HG03460 (cell line): Measurements from ENCODE around the gene PTPN1.
"Not testable (repeated sequence)": the region's sequence is repeated elsewhere in the genome, so short reads cannot be mapped to it uniquely, and the experiment has no call there.

Source experiments
- ATAC-seq: cut with Tn5 transposase; IDR thresholded peaks from one replicate; pipeline ENCODE4 v1.9.1; 2021; ENCODE audit not compliant: unreplicated experiment

PTPN1 gene

DNA sequence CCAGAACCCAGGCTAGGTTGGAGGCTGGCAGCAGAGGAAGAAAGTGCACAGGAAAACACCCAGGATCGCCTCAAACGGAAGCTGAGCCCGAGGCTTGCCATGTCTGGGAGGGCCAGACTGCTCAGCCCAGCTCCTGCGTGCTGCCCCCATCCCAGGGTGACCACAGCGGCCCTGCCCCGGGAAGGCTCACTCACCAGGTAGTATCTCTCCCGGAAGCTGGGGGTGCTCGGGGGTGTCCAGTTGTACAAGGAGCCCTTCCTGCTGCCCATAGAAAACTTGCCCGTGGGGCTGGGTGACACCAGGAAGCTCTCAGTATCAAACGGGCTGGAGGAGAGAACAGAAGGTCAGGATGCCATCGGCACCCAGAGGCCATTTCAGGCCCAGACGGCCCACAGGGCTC, 94.3 kb downstream of the PTPN1 start:
- ATAC-seq: no peak

DNA sequence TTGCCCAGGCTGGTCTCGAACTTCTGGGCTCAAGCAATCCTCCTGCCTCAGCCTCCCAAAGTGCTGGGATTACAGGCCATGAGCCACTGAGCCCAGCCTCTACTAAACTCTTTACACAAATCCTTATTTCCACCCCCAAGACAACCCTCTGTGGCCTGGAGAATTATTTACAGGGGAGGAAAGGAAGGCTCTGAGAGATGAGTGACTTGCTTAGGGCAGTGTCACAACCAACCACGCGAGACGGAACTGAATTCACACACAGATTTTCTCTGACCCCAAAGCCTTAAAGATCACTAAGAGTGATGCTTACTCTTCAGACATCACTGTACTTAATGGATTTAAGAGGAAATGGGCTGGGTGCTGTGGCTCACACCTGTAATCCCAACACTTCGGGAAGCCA, 95.0 kb downstream of the PTPN1 start:
- no peak for ATAC-seq

DNA sequence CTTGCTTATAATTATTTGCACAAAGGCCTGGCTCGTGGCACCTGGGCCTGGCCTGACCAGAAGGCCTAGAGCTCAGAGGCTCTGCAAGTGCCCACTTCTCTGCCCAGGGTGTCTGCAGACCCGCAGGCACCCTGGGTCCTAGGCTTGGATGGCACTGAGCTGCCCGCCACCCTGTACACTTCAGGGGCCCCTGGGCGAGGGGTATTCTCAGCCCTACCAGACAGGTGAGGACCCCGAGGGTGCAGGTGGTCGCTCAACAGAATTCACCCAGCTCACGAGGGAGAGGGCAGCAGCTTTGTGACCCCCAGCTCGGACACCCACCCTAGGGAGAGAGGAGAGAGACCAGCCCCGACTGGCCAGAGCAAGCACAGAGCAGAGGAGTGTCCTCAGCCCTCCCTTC, 97.3 kb downstream of the PTPN1 start:
- no peak for ATAC-seq

DNA sequence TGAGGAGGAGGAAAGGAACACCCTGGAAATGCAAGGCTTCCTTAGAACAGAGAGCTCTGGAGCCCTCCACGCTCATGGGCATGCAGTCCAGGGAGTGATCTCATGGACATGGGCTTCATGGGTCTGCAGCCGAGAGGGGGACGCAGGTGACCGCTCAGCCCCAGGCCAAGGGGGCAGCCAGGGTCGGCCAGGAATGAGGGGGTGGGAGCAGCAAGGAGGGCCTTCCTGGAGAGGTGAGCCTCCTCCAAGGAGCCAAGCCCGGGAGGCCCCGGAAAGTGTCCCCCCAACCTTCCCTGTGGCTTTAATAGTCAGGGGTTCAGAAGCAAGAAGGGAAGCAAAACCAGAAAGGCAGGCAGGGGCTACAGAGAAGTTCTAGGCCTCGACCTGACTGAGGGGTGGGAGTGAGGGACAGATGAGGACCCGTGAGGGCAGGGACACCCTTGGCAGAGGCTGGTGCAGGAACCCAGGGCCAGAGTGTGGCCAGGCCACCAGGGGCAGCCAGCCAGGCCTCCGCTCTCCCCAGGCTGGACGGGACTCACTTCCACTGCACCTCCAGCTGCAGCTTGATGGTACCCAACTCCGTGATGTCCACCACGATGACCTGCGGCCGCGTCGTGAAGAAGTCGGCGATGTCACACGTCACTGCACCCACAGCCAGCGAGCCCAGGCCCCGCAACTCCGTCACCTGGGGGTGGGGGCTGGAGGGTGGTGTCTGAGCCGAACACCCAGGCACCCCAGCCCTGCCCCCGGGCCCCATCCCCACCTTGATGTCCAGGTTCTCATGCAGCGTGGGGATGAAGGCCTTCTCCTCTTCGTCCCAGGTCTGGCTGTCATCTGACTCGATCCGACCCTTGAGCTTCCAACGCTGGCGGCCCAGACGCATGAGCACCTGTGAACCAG, 97.9 kb downstream of the PTPN1 start:
- no peak for ATAC-seq

DNA sequence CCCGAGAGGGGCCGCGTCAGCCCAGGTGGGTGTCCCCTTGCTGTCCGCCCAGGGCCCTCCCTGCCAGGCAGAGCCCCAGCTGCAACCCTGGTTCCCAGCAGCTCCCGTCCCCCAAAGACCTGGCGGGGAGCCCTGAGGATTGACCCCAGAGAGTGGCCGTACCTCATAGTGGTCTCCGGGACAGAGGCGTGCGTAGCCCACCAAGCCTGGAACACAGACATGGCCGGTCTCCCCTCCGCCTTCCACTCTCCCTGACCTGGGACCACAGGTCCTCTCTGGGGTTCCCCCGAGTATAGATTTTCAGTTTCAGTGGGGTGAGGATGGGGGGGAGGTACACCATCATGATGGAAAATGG, 98.5 kb downstream of the PTPN1 start:
- ATAC-seq: no peak

DNA sequence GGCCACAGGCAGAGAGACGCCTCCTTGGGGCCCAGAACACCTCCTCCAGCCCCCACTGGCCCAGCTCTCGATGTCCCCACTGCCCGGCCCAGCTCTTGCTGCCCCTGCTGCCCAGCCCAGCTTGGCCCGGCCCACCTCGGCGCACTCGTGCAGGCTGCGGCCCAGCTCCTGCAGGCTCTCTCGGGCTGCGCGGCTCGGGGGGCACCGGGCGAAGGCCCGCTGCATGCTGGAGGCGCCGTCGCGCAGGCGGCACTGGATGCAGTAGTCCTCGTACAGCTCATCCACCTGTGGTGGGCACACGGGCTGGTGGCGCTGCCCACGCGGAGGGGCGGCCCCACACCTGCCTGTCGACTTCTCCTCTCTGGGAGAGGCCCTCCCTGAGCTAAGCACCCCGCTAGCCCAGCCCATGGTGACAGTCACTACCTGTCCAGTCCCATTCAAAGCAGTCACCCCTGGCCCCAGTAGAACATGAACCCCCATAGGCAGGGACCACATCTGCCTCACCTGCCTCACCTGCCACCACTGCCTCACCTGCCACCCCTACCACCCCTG, 99.3 kb downstream of the PTPN1 start:
- ATAC-seq: no peak

DNA sequence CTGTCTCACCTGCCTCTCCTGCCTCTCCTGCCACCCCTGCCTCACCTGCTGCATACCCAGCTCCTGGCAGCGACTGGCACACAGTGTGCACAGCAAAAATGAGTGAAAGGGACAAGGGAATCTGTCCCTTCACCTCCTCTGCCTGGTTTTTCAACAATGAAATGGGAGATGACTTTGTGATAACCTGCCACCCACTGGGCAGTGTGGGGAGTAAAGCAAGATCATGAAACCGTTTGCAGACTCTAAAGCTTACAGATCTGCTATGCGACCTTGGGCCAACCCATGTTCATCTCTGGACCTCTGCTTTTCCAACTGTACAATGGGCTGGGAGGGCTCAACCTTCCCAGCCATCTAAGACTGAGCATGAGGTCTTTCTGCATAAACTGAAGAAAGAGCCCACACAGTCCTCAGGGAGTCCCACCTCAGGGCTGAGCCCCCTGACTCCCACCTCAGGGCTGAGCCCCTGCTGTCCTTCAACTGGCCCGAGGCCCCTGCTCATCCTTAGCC, 100.1 kb downstream of the PTPN1 start:
- ATAC-seq: no peak

DNA sequence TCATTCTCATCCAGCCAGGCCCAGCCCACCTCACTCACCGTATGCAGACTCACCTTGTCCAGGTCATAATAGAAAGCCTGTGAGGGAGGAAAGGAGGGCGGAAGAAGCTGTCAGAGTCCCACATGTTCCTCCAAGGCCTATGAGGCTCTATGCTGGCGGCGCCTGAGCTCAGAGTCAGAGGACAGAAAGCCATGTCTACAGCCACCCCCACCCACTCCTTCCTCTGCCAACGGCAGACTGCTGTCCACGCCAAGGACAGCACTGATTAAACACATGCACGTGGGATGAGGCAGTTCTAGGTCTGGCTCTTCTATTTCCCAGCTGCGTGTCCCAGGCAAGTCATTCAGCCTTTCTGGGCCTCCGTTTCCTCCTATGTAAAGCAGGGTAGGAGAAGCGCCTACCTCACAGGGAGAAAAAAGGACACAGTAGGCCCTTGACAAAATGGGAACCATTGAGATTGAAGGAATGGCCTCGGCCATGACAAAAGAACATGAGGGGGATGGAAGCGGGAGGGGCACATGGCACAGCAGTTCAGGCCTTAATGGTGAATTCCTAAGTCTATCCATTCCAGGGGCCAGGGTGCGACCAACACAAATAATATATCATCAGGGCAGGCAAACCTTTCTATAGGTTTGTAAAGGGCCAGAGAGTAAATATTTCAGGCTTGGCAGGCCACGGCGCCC, 101.1 kb downstream of the PTPN1 start:
- ATAC-seq: no peak

DNA sequence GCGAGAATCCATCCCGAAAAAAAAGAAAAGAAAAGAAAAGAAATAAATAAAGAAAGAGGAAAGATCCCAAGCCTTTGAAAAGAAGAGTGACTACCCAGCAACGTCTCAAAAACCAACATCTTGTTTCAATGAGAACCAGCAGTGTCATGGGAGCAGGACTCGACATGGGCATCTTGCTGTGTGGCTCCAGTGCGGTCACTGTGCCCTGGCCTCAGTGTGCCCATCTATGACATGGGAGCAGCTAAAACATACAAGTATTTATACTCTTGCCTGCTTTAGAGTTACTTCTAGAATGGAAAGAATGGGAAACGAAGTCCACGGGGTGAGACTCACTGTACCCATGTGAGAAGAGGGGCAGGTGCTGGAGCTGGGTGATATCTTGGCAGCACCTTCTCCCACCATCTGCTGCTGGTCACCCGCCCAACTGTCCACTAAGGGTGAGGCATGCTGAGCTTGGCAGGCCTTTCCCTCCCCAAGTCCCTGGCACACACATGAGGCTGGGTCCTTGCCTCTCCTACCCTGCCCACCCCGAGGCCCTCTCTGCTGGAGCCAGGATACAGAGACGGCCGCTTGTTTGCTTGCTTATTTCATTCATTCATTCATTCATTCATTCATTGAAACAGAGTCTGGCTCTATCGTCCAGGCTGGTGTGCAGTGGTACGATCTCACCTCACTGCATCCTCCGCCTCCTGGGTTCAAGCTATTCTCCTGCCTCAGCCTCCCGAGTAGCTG, 103.4 kb downstream of the PTPN1 start:
- ATAC-seq: no peak

DNA sequence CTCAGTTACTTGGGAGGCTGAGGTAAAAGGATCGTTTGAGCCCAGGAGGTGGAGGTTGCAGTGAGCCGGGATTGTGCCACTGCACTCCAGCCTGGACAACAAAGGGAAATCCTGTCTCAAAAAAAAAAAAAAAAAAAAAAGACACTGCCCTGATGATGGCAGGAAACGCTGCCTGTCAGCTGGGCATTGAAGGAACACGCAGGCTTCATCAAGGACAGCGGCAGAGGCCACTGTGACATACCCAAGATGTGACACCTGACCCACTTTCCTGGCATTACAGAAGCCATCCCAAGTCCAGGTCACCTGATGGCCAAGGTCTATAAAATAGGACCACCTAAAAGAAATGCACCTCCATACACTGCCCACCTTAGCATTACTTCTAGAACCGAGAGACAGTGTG, 105.2 kb downstream of the PTPN1 start:
- no peak for ATAC-seq

DNA sequence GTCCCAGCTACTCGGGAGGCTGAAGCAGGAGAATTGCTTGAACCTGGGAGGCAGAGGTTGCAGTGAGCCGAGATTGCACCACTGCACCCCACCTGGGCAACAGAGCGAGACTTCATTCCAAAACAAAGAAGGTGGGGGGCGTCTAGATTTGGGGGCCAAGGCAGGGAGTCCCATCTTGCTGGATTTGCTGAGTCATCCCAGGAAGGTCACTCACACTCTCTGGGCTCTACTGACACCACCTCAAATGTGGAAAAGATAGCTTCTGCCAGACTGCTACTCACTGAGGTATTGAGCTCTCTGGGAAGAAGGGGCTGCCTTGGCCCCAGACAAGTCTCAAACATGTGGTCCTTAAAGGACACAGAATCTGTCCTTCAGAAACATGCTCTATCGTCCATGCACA, 106.8 kb downstream of the PTPN1 start:
- ATAC-seq: no peak

DNA sequence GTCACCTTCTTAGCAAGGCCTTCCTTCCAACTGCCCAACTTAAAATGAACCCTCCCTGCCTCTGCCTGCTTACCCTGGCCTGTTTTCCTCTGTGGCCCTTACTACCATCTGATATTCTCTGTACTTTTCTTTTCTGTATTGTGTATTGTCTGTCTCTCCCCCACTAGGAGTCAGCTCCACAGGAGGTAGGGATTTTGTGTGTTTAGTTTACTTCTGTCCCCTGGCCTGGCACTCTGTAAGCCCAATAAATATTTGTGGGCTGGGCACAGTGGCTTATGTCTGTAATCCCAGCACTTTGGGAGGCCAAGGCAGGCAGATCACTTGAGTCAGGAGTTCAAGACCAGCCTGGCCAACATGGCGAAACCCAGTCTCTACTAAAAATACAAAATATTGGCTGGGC, 108.4 kb downstream of the PTPN1 start:
- ATAC-seq: no peak

DNA sequence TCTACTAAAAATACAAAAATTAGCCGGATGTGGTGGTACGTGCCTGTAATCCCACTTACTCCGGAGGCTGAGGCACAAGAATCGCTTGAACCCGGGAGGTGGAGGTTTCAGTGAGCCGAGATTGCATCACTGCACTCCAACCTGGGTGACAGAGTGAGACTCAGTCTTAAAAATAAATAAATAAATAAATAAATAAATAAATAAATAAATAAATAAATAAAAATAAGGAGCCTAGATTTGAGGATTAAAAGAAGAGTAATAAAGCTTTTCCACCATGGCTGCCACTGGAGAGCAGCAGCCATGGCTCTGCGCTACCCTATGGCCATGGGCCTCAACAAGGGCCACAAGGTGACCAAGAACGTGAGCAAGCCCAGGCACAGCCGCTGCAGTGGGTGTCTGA, 110.3 kb downstream of the PTPN1 start:
- not testable (repeated sequence) for ATAC-seq

DNA sequence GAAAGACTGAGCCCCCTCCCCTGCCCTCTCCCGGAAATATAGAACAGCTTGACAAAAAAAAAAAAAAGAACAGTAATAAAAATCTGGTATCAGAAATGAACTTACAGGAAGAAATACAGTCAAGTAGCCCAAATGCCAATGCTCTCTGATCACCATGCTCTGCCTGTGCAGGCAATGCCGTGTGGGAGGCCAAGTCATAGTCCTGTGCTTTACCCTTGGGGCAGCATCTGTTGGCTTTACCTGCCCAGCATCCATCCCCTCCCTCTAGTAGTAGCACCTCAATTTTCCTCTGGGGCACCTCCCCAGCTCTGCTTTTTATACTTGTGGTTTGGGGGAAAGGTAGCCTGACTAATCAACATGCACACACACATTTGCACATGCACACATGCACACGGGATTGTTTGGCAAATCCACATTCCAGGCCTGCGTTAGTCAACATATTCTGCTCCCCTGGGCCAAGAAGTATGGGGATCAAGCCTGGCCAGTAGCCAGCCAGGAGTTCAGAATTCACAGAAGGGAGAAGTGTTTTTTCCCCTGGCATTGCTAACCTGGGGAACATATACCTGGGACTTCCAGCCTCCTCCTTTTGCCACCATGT, 111.0 kb downstream of the PTPN1 start:
- no peak for ATAC-seq

DNA sequence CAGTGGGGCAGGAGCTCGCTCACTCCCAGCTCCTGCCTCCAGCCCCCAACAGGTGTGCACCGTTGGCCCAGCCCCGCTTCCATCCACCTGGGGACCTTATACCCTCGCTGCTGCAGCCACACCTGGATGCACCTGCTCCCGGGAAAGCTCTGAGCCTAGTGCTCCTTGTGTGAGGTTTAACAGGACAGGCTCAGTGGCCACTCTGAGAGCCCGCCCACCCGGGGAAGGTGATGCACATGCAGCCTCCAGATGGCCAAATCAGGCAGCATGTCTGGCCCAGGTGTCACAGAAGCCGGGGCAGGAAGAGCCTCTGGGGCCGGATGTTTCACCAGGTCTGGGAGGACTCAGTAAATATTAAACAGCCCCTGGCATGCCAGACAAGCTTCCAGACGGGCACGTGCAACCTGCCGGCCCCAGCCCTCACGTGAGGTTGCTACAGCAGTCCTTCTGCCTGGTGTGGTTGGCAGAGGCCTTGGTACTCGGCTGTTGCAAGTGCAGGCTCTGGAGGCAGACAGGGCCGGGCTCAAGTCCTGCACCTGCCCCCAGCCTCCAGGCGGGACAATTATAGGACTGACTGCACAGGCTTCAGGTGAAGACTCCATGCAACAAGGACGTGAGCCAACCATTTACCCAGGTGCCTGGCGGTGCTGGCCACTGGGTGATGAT, 114.3 kb downstream of the PTPN1 start:
- no peak for ATAC-seq

DNA sequence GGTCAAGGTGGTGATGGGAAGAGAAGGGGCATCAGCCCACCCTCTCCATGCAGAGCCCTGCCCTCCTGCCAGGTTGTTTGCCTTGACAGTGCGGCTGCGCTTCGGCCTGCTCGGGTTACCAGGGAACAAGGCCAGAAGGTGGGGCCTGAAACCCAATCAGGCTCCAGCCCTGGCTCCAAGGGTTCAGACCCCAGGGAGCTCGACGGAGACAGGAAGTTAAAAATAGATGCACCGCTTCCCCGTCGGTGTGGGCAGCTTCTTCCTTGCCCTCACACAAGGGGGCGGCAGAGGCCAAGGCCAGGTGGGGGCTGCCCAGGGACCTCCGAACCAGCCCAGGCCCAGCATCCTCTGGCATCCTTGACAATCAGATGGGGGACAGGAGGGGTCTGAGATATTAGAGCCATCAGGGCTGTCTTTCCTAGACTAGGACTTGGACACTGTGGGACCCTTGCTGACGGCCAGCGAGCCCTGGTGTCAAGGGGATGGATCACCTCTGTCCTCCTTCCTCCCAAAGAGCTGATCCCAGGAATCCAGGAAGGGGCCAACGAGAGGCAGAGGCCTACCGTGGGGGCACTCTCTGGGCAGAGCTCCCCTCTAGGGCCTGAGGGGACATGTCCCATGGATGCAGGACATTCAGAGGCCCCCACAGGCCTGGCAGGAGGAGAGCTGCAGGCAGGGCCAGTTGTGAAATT, 115.9 kb downstream of the PTPN1 start:
- no peak for ATAC-seq

DNA sequence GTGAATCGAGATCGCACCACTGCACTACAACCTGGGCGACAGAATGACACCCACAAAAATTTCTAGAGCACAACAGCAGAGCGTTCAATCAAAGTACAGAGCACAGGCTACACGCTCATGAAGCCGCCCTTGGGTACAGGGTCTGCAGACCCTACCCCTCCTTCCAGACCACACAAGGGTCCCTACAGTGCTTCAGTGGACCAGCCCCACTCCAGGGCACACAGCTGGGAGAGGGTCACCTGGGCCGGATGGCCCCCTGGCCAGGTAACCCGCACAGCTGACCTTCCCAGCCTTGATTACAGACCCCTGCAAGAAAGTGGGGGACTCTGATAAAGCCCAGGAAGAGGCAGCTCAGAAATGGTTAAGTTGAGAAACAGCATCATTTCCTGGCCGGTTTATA, 117.6 kb downstream of the PTPN1 start:
- no peak for ATAC-seq

DNA sequence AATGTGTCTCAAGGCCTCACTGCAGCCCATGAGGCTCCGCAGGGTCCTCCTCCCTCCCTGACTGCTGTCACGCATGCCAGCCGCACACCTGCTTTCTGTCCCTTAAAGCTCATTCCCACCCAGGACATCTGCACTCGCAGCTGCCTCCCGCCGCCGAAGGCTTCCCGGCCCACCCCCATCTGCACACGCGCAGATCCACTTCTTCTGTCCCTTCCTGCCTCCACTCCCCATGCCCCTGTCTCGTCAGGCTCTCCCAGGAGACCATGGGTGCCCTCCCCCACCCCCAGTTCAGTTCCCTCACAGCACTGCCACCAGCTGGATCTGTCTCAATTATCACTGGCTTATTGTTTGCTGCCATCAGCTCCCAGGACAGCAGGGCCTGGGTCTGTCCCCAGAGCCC, 118.1 kb downstream of the PTPN1 start:
- ATAC-seq: no peak

DNA sequence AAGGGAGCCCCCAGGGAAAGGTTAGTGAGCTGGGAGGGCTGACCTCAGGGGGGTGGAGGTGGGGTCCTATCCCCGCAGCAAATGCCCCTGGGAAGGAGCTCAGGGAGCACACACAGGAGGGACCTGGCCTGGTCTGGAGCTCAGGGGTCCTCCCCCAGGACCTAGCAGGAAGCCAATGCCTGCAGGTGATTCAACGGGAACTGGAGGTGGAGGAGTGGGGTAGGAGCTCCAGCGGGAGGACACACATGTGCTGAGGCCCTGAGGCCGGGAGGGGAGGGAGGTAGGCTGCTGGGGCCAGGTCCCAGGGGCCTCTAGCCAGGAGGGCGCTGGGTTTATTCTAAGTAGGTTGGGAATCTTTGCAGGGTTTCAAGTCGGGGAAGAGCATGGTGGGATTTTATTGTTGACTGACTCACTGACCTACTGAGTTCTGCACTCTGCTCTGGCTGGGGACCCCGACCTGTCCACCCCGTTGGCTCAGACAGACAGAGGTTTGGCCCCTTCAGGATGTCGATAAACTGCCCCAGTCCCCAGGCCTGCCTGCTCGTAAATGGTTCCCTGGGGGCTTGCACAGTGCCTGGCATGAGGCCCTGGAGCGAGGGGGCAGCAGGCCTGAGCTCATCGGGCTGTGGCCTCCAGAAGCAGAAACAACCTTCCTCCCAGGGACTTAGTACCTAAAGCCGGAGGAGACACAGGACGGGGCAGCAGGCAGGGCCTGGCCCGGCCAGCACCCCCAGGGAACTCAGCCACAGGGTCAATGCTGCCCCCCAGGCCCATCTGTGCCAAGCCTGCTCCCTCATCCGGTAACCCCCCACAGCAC, 118.9 kb downstream of the PTPN1 start:
- ATAC-seq: no peak
